Measurements from ENCODE around the gene CDRT4.
A peak's percentile ranks its signal among the peaks of the same experiment; 100 is the strongest.
"Not testable (repeated sequence)": the region's sequence is repeated elsewhere in the genome, so short reads cannot be mapped to it uniquely, and the experiment has no call there.

Gene CDRT4

DNA sequence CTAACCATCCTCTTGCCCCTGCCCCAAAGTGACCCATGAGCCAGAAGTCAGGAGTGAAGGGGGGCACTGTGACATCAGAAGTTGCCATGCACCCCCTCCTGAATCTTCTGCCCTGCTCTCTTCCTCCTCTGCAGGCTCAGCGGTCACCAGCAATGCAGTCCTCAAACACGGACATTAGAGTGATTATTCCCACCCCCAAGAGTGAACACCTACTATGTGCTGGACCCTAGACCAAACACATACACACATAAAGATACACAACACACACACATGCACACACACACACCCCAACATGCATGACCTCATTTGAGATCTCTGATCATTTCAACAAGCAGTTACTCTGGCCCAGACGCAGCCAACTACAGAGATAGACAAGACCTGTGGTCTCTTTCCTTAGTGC lies at the start of gene CDRT4:
Gene CDRT4 (minus strand): TSS at position 30 of the 400 bp plus-strand sequence. CDS start 27,383 bp downstream, outside the sequence.
- no peak for DNase-seq

DNA sequence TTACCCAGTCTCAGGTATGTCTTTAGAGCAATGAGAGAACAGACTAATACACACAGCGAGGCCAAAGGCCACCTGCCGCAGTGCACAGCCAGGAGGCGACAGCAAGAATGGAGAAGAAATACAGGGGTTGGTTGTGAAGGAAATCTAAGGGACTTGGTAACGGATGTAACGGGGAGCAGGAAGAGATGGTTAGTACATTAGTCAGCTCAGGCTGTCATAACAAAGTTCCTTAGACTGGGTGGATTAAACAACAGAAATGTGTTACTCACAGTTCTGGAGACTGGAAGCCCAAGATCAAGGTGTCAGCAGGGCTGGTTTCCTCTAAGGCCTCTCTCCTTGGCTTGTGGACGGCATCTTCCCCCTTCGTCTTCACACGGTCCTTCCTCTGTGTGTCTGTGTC lies 48.7 kb upstream of the CDRT4 start:
- no peak for DNase-seq

DNA sequence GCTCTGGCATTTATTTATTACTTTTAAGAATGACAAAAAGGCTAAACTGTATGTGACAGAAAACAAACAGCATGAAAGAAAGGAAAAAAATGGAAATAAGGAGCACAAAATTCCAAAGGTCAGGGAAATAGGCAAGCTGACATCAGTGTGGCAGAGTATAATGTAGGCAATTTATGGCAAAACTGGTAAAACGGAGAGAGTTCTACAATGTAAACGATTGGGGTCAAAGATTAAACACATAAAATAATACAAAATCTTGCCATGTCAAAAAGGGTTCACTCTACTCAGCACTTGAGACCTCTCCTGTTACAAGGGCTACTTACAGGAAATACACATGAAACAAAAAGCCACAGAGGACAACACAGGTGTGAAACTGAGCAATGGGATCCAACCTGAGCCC lies 47.0 kb upstream of the CDRT4 start:
- DNase-seq: no peak

DNA sequence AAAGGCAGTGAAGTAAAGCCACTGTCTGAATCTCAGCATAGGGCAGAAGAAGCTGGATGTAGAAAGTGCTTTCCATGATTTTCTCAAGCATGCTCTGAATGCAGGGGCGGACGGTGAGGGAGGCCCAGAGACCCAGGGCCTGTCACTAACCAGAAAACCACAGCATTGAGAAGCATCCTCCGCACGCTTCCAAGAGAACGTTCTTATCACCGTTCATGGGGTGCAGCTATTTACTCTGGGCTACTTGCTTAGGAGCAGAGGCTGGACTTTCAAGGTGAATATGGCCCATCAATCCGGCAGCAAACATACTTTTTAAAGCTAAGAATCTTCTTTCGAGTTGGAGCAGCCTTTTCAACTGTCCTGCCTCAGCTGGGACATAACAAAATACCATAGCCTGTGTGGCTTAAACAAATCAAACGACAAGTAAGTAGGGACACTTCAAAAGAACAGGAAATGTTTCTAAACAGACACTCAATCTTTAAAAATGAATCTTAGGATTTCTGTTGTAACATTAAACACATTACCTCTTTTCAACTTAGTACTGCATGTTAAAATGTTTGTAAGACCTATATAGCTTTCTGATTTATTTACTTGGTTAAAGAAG lies 46.5 kb upstream of the CDRT4 start:
- no peak for DNase-seq

DNA sequence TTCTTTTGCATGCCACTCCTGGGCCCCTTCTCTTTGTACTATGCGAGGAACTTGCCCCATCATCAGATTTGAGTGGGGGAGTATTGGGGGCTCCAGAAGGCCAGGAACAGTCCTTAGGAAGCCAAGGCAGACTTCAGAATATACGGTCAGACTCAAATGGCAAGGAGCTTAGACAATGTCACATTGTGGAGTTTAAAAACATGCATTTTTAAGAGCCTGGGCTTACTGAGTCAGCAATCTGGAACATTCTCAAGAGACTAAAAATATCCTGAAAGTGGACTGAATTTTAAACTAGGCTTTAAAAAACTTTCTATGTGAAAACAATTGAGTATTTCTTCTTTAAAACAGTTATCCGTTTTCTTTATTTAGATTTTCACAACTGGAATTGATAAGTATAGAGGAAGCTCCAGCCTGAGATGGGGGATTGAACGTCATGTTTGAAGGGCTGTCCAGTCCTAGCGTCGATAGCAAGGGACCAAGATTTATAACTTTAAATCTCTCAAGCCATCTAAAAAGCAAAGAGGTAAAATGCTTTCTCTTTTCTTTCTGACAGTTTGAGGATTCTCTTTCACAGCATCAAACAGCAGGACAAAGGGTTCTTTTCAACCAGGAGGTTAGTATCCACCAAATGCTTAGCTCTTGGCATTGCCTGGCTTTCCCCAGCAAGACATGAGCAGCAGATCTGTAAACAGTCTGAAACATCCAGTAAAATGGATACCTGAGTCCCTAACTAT lies 45.8 kb upstream of the CDRT4 start:
- no peak for DNase-seq

DNA sequence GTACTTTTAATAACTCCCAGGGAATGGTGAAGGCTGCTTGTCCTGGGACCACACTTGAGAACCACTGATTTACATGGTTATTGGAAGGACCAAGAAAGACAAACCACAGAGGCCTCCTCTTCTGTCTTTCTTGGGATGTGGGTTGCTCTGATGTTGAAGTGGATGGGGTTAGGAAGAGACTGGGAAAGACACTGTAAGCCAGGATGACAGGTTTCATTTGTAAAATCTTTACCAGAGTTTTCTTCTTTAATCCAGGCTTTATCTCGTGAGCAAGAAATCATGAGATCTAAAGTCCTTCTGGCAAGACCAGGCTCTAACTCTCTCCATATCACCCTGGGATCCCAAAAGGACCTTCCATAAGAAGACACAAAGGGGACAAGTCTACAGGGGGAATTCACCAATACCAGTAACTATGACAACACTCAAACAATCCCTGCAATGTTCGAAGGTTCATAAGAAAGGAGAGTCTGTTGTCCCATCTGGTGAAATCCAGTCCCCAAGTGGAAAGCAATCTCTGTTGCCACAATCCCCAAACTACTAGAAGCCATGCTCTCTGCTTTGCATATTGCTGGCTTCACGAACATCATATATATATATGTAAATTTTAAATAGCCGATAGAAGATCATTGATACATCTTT lies 44.8 kb upstream of the CDRT4 start:
- no peak for DNase-seq

DNA sequence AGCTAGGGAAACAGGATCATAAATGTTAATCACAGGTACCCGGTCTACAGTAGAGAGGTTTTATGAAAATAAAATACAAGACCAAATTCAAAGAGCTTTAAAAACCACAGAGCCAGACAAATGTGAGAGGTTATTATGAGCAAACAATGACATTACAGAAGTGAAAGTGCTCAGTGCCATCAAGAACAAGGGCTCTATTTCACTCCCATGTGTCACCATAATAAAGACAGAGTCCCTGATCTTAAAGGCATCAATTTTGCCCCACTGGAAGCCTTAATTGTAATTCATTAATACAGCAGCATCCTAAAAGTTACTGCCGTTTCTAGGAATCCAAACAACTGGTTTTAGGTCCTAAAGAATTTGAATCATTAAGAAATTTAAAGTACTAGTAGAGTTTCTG lies 43.7 kb upstream of the CDRT4 start:
- DNase-seq: peak; percentile 27 to 59 (median 57)

DNA sequence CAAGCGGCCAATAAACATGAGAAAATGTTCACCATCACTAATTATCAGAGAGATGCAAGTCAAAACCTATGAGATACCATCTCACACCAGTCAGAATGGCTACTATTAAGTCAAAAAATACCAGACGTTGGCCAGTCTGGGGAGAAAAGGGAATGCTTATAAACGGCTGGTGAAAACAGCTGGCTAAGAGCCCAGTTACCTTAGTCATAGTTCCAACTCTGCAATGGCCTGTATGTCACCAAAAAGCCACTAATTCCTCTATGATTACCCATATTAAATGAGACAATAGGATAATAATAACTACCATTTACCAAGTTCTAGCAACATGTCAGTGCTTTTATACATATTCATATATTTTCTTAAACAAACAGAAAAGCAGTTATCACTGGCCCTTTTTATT lies 42.9 kb upstream of the CDRT4 start:
- peak; percentile 30 to 60 (median 32) for DNase-seq

DNA sequence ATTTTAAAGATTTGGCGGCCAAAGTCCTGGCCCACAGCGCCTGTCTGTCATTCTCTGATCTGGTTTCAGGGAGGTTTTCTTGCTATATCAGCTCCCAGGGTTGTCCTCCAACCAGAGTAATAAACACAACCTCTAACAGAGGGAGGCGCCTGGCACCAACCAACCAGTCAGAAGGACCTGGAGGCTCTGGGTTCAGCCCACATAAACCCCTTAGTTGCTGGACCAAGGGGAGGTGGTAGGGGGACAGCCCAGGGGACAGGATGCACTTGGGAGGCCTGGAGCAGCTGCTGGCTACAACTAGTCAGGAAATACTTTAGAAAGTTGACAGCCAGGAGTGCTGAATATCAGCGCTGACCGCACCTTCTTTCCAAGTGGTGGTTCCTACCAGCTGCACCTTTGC lies 41.7 kb upstream of the CDRT4 start:
- no peak for DNase-seq

DNA sequence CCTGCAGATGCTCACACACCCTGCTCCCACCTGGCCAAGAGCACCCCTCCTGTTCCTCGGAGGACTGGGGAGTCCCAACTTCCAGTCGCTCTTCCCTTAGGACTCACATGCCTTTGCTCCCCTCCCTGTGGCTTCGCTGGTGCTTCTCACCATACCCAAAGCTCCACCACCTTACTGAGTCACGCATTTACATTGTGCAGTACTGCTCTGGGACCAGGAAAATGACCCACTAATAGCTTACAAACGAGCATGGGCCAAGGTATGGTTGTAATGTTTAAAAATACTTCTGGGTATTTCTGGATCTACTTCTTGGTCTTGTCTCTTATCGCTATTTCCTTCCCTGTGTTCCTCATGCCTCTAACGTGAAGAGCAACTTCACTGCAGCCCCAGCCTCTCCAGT lies 41.0 kb upstream of the CDRT4 start:
- DNase-seq: no peak

DNA sequence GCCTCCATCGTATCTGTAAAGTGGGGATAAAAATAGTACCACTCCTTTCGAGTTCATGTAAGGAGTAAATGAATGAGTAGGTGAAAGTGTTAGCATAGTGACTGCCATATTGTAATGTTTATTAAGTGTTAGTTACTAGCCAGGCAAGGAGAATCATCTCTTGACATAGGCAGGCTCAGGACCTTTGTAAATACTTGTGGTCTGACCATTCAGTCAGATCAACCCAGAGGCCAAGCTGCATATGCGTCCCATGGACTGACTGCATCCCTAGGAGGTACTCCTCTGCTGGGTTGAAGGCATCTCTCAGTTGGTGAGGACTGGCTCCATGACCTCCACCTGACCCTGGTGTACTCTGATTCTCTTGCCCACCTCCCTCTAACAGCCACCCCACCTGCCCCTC lies 40.5 kb upstream of the CDRT4 start:
- no peak for DNase-seq

DNA sequence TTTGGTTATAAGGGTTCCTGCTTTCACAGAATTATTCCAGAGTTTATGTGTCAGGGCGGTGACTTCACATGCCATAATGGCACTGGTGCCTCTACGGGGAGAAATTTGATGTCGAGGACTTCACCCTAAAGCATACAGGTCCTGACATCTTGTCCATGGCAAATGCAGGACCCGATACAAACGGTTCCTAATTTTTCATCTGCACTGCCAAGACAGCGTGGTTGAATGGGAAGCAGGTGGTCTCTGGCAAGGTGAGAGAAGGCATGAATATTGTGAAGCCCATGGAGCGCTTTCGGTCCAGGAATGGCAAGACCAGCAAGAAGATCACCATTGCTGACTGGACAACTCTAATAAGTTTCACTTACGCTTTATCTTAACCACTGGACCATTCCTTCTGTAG lies 39.6 kb upstream of the CDRT4 start:
- DNase-seq: no peak

DNA sequence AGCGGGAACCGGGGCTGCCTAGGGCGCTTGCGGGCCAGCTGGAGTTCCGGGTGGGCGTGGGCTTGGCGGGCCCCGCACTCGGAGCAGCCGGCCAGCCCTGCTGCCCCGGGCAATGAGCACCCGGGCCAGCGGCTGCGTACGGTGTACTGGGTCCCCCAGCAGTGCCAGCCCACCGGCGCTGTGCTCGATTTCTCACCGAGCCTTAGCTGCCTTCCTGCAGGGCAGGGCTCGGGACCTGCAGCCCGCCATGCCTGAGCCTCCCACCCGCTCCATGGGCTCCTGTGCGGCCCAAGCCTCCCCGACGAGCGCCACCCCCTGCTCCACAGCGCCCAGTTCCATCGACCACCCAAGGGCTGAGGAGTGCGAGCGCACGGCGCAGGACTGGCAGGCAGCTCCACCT lies 38.3 kb upstream of the CDRT4 start:
- DNase-seq: not testable (repeated sequence)

DNA sequence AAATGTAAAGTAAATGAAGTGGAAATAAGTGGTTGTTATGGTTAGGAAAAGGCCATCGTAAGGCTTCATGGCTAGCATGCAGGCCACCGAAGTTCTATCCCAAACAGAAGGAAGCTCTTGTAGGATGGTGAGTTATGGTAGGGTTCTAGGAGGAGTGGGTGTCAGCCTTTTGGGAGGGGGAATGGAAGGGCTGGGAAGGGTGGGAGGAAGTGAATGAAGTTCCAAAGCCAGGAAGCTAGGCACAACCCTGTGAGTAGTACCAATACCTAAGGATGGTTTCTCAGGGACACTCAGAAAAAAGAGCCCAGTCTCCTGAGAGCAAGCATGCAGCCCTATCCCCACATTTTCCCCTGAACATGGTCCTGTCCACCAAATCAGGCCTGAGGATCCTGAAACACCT lies 36.3 kb upstream of the CDRT4 start:
- DNase-seq: no peak

DNA sequence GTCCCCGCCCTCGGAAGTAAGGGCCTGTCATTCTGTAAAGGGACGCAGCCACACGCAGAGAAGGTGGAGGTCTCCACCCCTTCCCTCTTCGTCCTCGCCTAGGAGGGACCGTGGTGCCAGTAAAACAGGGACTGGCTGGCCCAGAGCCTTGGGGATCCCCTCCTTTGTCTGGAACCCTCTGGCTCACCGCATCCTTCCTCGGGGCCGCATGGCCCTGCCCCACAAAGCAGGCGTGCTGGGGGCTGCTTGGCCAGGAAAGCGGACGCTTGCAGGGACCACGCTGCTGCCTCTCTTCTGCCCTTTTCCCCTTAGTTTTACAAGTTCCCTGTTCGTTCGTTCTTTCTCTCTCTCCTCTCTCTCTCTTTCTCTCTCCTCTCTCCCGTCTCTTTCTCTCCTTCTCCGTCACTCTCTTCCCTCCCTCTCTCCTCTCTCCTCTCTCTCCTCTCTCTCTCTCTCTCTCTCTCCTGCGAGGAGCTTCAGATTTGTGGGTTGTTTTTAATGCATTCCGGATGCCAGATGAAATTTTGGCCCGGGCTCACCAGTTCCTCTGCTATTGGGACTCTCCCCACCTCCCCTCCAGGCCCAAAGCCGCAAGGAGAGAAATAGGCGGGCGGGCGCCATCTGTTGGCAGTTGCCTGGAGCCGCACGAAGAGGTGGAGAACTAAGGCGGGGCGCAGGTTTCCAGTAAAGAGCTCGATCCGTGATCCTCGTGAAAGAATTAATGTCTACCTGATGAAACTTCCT lies 35.1 kb upstream of the CDRT4 start:
- DNase-seq: peak; percentile 91 to 96 (median 95)

DNA sequence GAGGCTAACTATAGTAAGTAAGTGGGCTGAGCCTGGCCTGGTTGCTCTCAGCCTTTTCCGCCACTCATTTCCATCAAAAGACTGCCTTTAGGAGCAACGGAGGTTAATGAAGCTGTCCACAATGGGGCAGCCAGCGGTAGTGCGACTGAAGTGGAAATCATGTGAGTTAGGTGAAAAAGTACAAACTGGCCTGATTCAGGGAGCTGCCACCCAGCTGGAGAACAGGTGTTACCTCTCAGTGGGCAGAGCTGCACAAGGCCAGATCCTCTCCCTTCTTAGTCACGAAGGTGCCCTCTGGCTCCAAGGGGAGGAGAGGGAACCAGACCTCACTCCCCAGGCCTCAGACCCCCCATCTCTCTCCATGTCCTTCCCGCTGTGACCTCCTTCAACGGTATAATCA lies 34.4 kb upstream of the CDRT4 start:
- DNase-seq: no peak

DNA sequence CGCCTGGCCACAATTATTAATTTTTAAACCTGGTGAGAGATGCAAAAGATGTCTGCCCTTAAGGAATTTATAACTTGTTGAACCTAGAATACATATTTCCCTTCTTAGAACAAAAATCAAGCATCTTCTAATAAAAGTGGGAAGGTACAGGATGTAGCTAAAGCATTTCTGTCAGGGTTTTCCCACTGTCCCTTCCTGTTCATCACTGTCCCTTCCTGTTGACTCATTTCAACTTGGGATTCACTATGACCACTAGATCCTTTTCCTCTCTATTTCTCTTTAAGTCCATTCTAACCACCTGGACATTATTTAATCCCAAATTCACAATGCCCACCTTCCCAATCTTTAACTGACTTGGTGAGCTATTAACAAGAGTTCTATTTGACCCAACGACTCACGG lies 33.9 kb upstream of the CDRT4 start:
- DNase-seq: no peak

DNA sequence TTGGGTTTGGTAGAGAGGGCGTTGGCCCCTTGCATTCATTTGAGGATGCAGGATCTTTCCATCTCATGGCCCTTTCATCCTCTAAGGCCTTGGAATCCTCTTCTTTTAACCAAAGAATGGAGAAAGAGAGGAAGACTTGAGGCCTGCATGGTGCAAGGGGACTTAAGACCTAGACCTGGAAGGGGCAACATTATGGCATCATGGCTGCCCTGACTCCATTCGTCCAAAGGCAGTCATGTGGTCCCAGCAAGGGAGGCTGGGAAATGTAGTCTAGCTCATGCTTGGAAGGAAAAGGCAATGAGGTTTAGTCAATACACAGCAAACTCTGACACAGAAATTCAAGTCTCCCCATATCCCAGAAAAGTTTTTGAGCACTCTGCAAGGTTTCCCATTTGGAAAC lies 30.7 kb upstream of the CDRT4 start:
- peak in 1 of 3 donors; percentile 10 for DNase-seq

DNA sequence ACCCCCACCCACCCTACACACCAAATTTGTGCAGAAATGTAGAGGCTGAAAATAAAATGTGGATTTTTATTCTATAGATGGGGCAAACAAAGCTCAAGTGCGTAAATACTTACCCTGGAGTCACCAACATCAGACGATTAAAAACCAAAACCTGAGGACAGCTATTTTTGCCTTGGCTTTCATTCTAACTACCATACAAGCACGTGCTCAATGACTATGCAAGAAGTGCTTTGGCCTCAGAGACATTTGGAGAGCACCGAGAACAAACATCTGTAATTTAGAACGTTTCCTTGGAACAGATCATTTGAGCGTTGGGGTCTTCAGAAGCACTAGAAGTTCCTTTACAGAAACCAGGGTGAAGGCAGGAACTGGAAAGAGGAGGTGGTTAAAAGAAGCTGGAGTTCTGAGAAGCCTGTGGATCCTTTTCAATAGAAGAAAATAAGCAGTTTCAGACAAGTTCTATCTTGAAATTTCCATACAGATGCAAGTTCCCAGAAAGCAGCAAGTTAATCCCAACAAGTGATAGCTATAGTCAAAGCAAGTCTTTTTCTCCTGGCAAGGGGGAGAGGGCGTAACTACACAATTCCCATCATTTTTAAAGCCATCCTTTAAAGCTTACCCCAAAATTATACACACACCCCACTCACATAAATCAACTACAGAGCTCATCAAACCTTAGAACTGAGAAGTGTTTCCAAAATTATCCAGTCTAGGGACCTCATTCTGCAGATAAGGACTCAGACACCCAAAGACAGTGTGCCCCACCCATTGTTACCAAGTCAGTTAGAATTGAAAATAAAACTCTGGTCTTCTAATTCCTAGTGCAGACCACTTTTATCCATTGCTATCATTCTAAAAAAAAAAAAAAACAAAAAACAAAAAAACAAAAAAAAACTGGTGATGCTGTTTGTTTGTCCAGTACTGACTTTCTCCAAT lies 29.6 kb upstream of the CDRT4 start:
- DNase-seq: no peak

DNA sequence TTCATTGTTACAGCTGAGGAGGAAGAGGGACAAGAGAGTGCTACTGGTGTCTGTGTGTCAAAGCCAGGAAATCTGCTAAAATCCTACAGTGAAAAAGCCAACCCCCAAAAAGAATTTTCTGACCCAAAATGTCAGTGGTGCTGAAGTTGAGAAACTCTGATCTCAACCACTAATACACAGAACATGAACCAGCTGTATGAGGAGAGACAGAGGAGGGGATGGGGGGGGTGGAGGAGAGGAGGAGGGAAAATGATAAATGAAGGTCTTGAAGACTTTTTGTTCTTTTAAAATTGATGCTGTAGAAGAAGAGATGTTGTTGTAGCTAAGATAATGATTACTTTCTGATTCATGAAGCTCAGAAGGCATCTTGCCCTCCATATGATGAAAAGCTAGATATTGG lies 27.4 kb upstream of the CDRT4 start:
- DNase-seq: no peak

DNA sequence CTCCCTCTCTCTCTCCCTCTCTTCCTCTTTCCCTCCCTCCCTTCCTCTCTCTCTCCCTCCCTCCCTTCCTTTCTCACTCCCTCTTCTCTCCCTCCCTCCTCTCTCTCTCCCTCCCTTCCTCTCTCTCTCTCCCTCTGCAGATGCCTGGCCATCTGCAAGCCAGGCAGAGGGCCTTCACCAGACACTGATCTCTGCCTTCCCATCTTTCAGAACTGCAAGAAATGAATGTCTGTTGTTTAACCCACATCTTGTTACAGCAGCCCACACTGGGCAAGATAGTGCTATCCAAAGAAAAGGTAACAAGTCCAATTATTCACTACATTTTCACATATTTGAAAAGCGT lies 26.2 kb upstream of the CDRT4 start:
- no peak for DNase-seq

Measured in suppressor macrophage treated with lipopolysaccharide for 1 hour (primary cell).